GM23248 (cell line): ENCODE data around the gene MPPED1.

Source experiments
- EZH2 ChIP-seq: fragments of 200-600 bp; sonication (generic); IDR thresholded peaks from 2 replicates; pipeline ENCODE4 v1.6.1; 2018; ENCODE audit warnings: antibody characterized with exemption, mild to moderate bottlenecking; ENCODE audit not compliant: insufficient read depth, poor library complexity, severe bottlenecking
- EZH2phosphoT487 ChIP-seq: fragments of 200-600 bp; sonication (generic); IDR thresholded peaks from 2 replicates; pipeline ENCODE4 v1.6.1; 2018; ENCODE audit warnings: antibody characterized with exemption, moderate library complexity, mild to moderate bottlenecking, low read depth; ENCODE audit not compliant: insufficient read depth

- TF ChIP-seq EZH2 (no peak), EZH2phosphoT487 (no peak)
Measured at GRCh38 chr22:43419371-43420080, 7.7 kb downstream of the MPPED1 start.
